HAP-1 (cell line): ENCODE results near the gene GTPBP3.

Experiments used
- DNase-seq, 2 experiments: peaks; one replicate each; pipeline ENCODE4 v3.0.0-alpha.2; 2016 to 2020; ENCODE audit warnings: low spot score in 2 of 2
- H3K27me3 ChIP-seq: fragments of 250-450 bp; sonication (Bioruptor Pico); 2 replicates; pipeline ENCODE4 v1.5.1; 2020; ENCODE audit warnings: low read depth, mild to moderate bottlenecking, moderate library complexity
- H3K36me3 ChIP-seq: fragments of 250-450 bp; sonication (Bioruptor Pico); replicated peaks from 2 replicates; pipeline ENCODE4 v1.5.1; 2020; ENCODE audit warnings: mild to moderate bottlenecking
- H3K4me1 ChIP-seq: fragments of 250-450 bp; sonication (Bioruptor Pico); 2 replicates; pipeline ENCODE4 v1.5.1; 2020; ENCODE audit warnings: mild to moderate bottlenecking
- H3K4me3 ChIP-seq: fragments of 250-450 bp; sonication (Bioruptor Pico); 2 replicates; pipeline ENCODE4 v1.5.1; 2020; ENCODE audit warnings: mild to moderate bottlenecking, moderate library complexity
- H3K9me3 ChIP-seq: fragments of 250-450 bp; sonication (Bioruptor Pico); 2 replicates; pipeline ENCODE4 v1.5.1; 2020; ENCODE audit warnings: mild to moderate bottlenecking, moderate library complexity
- in situ Hi-C: fragments of 300-500 bp; cut with MboI; formaldehyde crosslinking; loops from 3 replicates; pipeline ENCODE4 v1.14.3; 2020; ENCODE audit warnings: low sequenced_read_pairs, inconsistent platforms, mixed read lengths

Gene GTPBP3

GRCh38 chr19:17328517-17329365 lies 8.6 kb upstream of the GTPBP3 start:
- Histone ChIP-seq H3K4me3 (no peak overlapping the region), H3K36me3 (0 out of 2 replicates have a peak, but pooled peaks cover 7% of the 10 kb centered on the region), H3K9me3 (no peaks in the 10 kb centered on the region), H3K27me3 (no peaks in the 10 kb centered on the region), H3K4me1 (no peaks in the 10 kb centered on the region)
- no peak for DNase-seq
- in situ Hi-C loops: no loop called here

- no peaks in the 10 kb centered on the region for H3K9me3 ChIP-seq
- no peaks in the 10 kb centered on the region for H3K27me3 ChIP-seq
- DNase-seq: no peak
- 0 out of 2 replicates have a peak, but pooled peaks cover 7% of the 10 kb centered on the region for H3K36me3 ChIP-seq
- in situ Hi-C loops: no loop called here
- H3K4me1 ChIP-seq: no peaks in the 10 kb centered on the region
- no peak overlapping the region for H3K4me3 ChIP-seq
Measured at GRCh38 chr19:17329366-17330261, 7.7 kb upstream of the GTPBP3 start.

- Histone ChIP-seq H3K4me3 (no peak overlapping the region), H3K4me1 (peaks cover 5% of the 10 kb centered on the region)
- in situ Hi-C loops: no loop called here
Measured at GRCh38 chr19:17330262-17331044, 6.9 kb upstream of the GTPBP3 start.

GRCh38 chr19:17331045-17331558 lies 6.3 kb upstream of the GTPBP3 start:
- DNase-seq: no peak
- in situ Hi-C loops: no loop called here
- no peaks in the 10 kb centered on the region for H3K27me3 ChIP-seq
- H3K9me3 ChIP-seq: no peaks in the 10 kb centered on the region
- 0 out of 2 replicates have a peak, but pooled peaks cover 4% of the 10 kb centered on the region for H3K36me3 ChIP-seq
- H3K4me1 ChIP-seq: peaks cover 8% of the 10 kb centered on the region
- H3K4me3 ChIP-seq: no peak overlapping the region

More at GRCh38 chr19:17330262-17331044, 6.9 kb upstream of the GTPBP3 start:
- DNase-seq: no peak
- no peaks in the 10 kb centered on the region for H3K27me3 ChIP-seq
- 0 out of 2 replicates have a peak, but pooled peaks cover 4% of the 10 kb centered on the region for H3K36me3 ChIP-seq
- H3K9me3 ChIP-seq: no peaks in the 10 kb centered on the region

GRCh38 chr19:17332360-17332676 lies 5.0 kb upstream of the GTPBP3 start:
- in situ Hi-C loops: no loop called here
- 0 out of 2 replicates have a peak, but pooled peaks cover 2% of the 10 kb centered on the region for H3K36me3 ChIP-seq
- H3K27me3 ChIP-seq: no peaks in the 10 kb centered on the region
- no peaks in the 10 kb centered on the region for H3K9me3 ChIP-seq
- no peak overlapping the region for H3K4me3 ChIP-seq
- DNase-seq: no peak
- H3K4me1 ChIP-seq: peaks cover 8% of the 10 kb centered on the region

GRCh38 chr19:17332677-17333581 lies 4.4 kb upstream of the GTPBP3 start:
- peaks cover 8% of the 10 kb centered on the region for H3K4me1 ChIP-seq
- peak; percentile 66 to 92 for DNase-seq
- no peak overlapping the region for H3K4me3 ChIP-seq
- H3K9me3 ChIP-seq: no peaks in the 10 kb centered on the region
- H3K36me3 ChIP-seq: no peaks in the 10 kb centered on the region
- in situ Hi-C loops: no loop called here
- no peaks in the 10 kb centered on the region for H3K27me3 ChIP-seq

- H3K4me1 ChIP-seq: peaks cover 16% of the 10 kb centered on the region
- no peaks in the 10 kb centered on the region for H3K27me3 ChIP-seq
- in situ Hi-C loops: no loop called here
- peaks cover 5% of the 10 kb centered on the region for H3K36me3 ChIP-seq
- no peaks in the 10 kb centered on the region for H3K9me3 ChIP-seq
- peak overlapping the region; percentile 65 for H3K4me3 ChIP-seq
- peak; percentile 29 to 65 for DNase-seq
Measured at GRCh38 chr19:17333611-17334413, 3.5 kb upstream of the GTPBP3 start.

GRCh38 chr19:17334414-17335409 lies 2.6 kb upstream of the GTPBP3 start, which contains the start of gene ANO8:
TSS of gene ANO8 (minus strand) at chr19:17334855. CDS start at chr19:17334670, 185 bp downstream.
- peaks cover 16% of the 10 kb centered on the region for H3K4me1 ChIP-seq
- H3K27me3 ChIP-seq: no peaks in the 10 kb centered on the region
- H3K9me3 ChIP-seq: no peaks in the 10 kb centered on the region
- H3K4me3 ChIP-seq: peak within 1 kb of the TSS; percentile 65
- in situ Hi-C loops: no loop called here
- H3K36me3 ChIP-seq: peaks cover 10% of the 10 kb centered on the region
- peak; percentile 93 to 99 for DNase-seq

- peak overlapping the region; percentile 65 for H3K4me3 ChIP-seq
- H3K4me1 ChIP-seq: peaks cover 16% of the 10 kb centered on the region
- in situ Hi-C loops: no loop called here
- H3K9me3 ChIP-seq: no peaks in the 10 kb centered on the region
- no peaks in the 10 kb centered on the region for H3K27me3 ChIP-seq
- peaks cover 10% of the 10 kb centered on the region for H3K36me3 ChIP-seq
- no peak for DNase-seq
Measured at GRCh38 chr19:17335575-17335974, 1.8 kb upstream of the GTPBP3 start.

GRCh38 chr19:17337675-17338432 lies 501 bp downstream of the GTPBP3 start:
- no peaks in the 10 kb centered on the region for H3K9me3 ChIP-seq
- peak overlapping the region; percentile 74 for H3K4me3 ChIP-seq
- H3K36me3 ChIP-seq: peaks cover 25% of the 10 kb centered on the region
- in situ Hi-C loops: no loop called here
- DNase-seq: peak in 1 of 2 experiments; percentile 68
- peaks cover 16% of the 10 kb centered on the region for H3K4me1 ChIP-seq
- no peaks in the 10 kb centered on the region for H3K27me3 ChIP-seq
